ENCODE data around the gene GPR132. TPM values are rescaled to one million over a fixed set of nuclear protein-coding genes. Genes with fewer than 3 reads are reported as not detected.

Gene GPR132
- total and polyA plus RNA-seq, 10 of the 15 experiments (the other 5 are each of a cell fraction or from before 2014, with no cell fraction given) = 1.9 to 49.3 (median 20.4) TPM

DNA sequence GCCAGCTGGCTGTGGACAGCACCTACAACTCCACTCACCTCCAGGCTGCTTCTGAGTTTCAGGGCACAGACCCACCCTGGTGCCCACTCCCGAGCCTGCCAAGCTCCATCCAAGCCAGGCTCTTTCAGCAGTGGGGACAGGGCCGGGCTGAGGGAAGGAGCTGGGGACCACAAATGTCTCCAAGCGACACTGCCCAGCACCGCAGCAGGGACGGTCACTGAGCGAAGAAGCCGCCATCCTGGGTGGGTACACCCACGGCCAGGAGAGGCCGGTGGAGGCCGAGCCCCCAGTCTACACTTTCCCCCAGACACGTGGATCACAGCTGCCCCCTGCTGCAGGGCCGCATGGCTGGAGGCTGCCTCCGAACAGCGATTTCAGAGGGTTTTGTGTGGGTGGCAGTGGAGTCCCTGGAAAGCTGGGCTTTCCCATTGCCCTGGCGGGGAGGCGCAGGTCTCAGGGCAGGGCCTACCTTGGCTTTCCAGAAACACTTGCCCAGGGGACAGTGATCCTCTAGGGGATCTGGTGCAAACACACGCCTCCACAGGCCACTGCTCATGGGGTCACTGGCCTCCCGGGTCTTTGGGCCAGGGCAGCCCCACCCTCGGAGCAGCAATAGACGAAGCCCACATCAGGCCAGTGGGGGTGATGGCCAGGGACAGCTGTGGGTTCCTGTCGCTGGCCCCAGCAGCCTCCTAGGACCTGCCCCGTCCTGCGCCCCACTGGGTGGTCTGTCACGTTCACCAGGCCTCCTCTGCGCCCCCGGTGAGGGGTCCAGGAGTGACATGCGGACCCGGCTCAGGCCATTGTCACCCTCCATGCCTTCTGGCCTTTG, 1.2 kb upstream of the GPR132 start:
- peak overlapping the region; percentile 84 for H3K9ac ChIP-seq (ENCODE audit: control insufficient read depth, insufficient read depth, low read length)
- ATAC-seq (peak; percentile 1), DNase-seq (ENCODE audit: low read depth, low spot score) (no peak), FAIRE-seq (no peak)
- H4K20me1 ChIP-seq (ENCODE audit: control insufficient read depth, insufficient read depth) = no peaks in the 10 kb centered on the region
- ChIA-PET CTCF (interaction anchor here (0.7 to 11.9 kb wide), 9 partner anchors 8 to 91 kb away, joined by 3 to 114 read pairs (median 6); partner anchors contain the start of gene CDCA4), POLR2A (interaction anchor here (0.5 to 3.1 kb wide), 10 partner anchors 9 to 66 kb away, joined by 3 to 23 read pairs (median 5); partner anchors contain the start of gene CDCA4), RAD21 (ENCODE audit: unreplicated experiment) (interaction anchor here (0.7 to 5.3 kb wide), 10 partner anchors 9 to 81 kb away, joined by 3 to 27 read pairs (median 7); partner anchors contain the start of genes CDCA4 and CLBA1), SMC1A (ENCODE audit: uncharacterized antibody, unreplicated experiment) (interaction anchor here (1.0 to 7.8 kb wide), 8 partner anchors 7 to 41 kb away, joined by 3 to 47 read pairs (median 4); no protein-coding TSS in a partner anchor)
- peak overlapping the region; percentile 98 for H3K4me2 ChIP-seq (ENCODE audit: control insufficient read depth, insufficient read depth)
- peak overlapping the region; percentile 59 for H3K4me3 ChIP-seq
- peak overlapping the region; percentile 45 for H2AFZ ChIP-seq (ENCODE audit: control insufficient read depth, low read depth, low read length)
- WGBS (ENCODE audit: insufficient coverage, insufficient replicate concordance, low lambda C conversion rate, missing lambda C conversion rate) = 24% methylated on average over 28 of the region's 28 CpGs
- peaks cover 58% of the 10 kb centered on the region for H3K79me2 ChIP-seq (ENCODE audit: control insufficient read depth, insufficient read depth, low read length)
- peak overlapping the region; percentile 93 for H3K27ac ChIP-seq (ENCODE audit: control insufficient read depth, insufficient read depth)
- H3K4me1 ChIP-seq (ENCODE audit: control insufficient read depth, insufficient read depth, low read length) = peaks cover 67% of the 10 kb centered on the region
- intact Hi-C loops (cut with micrococcal nuclease; ENCODE audit: unreplicated experiment) (loop anchor here (5.0 to 10.0 kb wide), 2 partner anchors 44 to 418 kb away; partner anchors contain the start of genes CDCA4 and CRIP1), in situ Hi-C loops (cut with MboI) (no loop called here)
- no peaks in the 10 kb centered on the region for H3K36me3 ChIP-seq (ENCODE audit: control insufficient read depth in 2 of 2, insufficient read depth in 2 of 2, low read length in 1 of 2)
- no peaks in the 10 kb centered on the region for H3K27me3 ChIP-seq (replicated peaks in 1 of 2; ENCODE audit: control insufficient read depth in 2 of 2, insufficient read depth in 2 of 2, low read length in 1 of 2)
- no peaks in the 10 kb centered on the region for H3K9me3 ChIP-seq (replicated peaks; ENCODE audit: control insufficient read depth, insufficient read depth, low read length)
- no TSS peak for BruUV-seq (replicated peaks)
- TF ChIP-seq MYC (IDR thresholded peaks at IDR 0.05; ENCODE audit: insufficient read depth, insufficient read length, insufficient replicate concordance, low read length, severe bottlenecking) = peak; percentile 56
- TF ChIP-seq IKZF2 (IDR thresholded peaks at IDR 0.05) = peak; percentile 49 to 50; a peak in 2 of 4 replicates
- TF ChIP-seq, protein P1, sequence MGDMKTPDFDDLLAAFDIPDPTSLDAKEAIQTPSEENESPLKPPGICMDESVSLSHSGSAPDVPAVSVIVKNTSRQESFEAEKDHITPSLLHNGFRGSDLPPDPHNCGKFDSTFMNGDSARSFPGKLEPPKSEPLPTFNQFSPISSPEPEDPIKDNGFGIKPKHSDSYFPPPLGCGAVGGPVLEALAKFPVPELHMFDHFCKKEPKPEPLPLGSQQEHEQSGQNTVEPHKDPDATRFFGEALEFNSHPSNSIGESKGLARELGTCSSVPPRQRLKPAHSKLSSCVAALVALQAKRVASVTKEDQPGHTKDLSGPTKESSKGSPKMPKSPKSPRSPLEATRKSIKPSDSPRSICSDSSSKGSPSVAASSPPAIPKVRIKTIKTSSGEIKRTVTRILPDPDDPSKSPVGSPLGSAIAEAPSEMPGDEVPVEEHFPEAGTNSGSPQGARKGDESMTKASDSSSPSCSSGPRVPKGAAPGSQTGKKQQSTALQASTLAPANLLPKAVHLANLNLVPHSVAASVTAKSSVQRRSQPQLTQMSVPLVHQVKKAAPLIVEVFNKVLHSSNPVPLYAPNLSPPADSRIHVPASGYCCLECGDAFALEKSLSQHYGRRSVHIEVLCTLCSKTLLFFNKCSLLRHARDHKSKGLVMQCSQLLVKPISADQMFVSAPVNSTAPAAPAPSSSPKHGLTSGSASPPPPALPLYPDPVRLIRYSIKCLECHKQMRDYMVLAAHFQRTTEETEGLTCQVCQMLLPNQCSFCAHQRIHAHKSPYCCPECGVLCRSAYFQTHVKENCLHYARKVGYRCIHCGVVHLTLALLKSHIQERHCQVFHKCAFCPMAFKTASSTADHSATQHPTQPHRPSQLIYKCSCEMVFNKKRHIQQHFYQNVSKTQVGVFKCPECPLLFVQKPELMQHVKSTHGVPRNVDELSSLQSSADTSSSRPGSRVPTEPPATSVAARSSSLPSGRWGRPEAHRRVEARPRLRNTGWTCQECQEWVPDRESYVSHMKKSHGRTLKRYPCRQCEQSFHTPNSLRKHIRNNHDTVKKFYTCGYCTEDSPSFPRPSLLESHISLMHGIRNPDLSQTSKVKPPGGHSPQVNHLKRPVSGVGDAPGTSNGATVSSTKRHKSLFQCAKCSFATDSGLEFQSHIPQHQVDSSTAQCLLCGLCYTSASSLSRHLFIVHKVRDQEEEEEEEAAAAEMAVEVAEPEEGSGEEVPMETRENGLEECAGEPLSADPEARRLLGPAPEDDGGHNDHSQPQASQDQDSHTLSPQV (IDR thresholded peaks at IDR 0.05) = peak; percentile 28; the same call in 1 of the 2 replicates
- TF ChIP-seq MTA2 (IDR thresholded peaks at IDR 0.05; ENCODE audit: low read depth) = no peak
- peak; percentile 88 for TF ChIP-seq MEF2B (IDR thresholded peaks at IDR 0.05; ENCODE audit: partially characterized antibody, poor library complexity, severe bottlenecking)
- TF ChIP-seq SMC3 (IDR thresholded peaks at IDR 0.05; ENCODE audit: borderline replicate concordance, low read length) = no peak
- peak; percentile 85 for TF ChIP-seq EED (IDR thresholded peaks at IDR 0.05; ENCODE audit: low read depth)
- TF ChIP-seq BHLHE40 (IDR thresholded peaks at IDR 0.05; ENCODE audit: borderline replicate concordance in 1 of 2, low read depth in 2 of 2, low read length in 1 of 2) = peak in 1 of 2 experiments; percentile 55; a peak in 1 of 4 replicates
- TF ChIP-seq POU2F2 (IDR thresholded peaks at IDR 0.05; ENCODE audit: borderline replicate concordance, low read depth, low read length) = 0 out of 3 replicates have a peak, but pooled peaks have one; percentile 10
- TF ChIP-seq ETV6 (conservative IDR thresholded peaks at IDR 0.05 in 1 of 2, IDR thresholded peaks at IDR 0.05 in 1 of 2; ENCODE audit: borderline replicate concordance in 1 of 2, low read depth in 1 of 2) = no peak
- TF ChIP-seq, protein P2, sequence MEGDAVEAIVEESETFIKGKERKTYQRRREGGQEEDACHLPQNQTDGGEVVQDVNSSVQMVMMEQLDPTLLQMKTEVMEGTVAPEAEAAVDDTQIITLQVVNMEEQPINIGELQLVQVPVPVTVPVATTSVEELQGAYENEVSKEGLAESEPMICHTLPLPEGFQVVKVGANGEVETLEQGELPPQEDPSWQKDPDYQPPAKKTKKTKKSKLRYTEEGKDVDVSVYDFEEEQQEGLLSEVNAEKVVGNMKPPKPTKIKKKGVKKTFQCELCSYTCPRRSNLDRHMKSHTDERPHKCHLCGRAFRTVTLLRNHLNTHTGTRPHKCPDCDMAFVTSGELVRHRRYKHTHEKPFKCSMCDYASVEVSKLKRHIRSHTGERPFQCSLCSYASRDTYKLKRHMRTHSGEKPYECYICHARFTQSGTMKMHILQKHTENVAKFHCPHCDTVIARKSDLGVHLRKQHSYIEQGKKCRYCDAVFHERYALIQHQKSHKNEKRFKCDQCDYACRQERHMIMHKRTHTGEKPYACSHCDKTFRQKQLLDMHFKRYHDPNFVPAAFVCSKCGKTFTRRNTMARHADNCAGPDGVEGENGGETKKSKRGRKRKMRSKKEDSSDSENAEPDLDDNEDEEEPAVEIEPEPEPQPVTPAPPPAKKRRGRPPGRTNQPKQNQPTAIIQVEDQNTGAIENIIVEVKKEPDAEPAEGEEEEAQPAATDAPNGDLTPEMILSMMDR (IDR thresholded peaks at IDR 0.05 in 2 of 3, conservative IDR thresholded peaks at IDR 0.05 in 1 of 3; ENCODE audit: control insufficient read depth in 2 of 3, extremely low read depth in 1 of 3, insufficient read depth in 1 of 3, low read depth in 3 of 3, low read length in 3 of 3) = peak; percentile 12 to 40 (median 13); a peak in 2 of 6 replicates
- TF ChIP-seq CHD2 (IDR thresholded peaks at IDR 0.05; ENCODE audit: borderline replicate concordance, low read depth, low read length) = no peak
- TF ChIP-seq RAD21 (IDR thresholded peaks at IDR 0.05; ENCODE audit: insufficient read depth, low read depth, low read length) = peak; percentile 37; the same call in 1 of the 2 replicates
- TF ChIP-seq, protein P3, sequence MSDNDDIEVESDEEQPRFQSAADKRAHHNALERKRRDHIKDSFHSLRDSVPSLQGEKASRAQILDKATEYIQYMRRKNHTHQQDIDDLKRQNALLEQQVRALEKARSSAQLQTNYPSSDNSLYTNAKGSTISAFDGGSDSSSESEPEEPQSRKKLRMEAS (IDR thresholded peaks at IDR 0.05; ENCODE audit: low read depth, low read length) = peak; percentile 60; the same call in 1 of the 2 replicates
